ENCODE measurements around the gene UNC5C.

The UNC5C gene

GRCh38 chr4:95472534-95472933 lies 76.2 kb downstream of the UNC5C start:
- no peak for TF ChIP-seq CTCF (IDR thresholded peaks at IDR 0.05; ENCODE audit: borderline replicate concordance, insufficient read depth, low read depth, low read length)

GRCh38 chr4:95470622-95471021 lies 78.2 kb downstream of the UNC5C start:
- TF ChIP-seq CTCF (IDR thresholded peaks at IDR 0.05; ENCODE audit: borderline replicate concordance, insufficient read depth, low read depth, low read length) = no peak
- H3K4me3 ChIP-seq (ENCODE audit: low read depth, low read length) = no peak overlapping the region

More at GRCh38 chr4:95472534-95472933, 76.2 kb downstream of the UNC5C start:
- no peak overlapping the region for H3K4me3 ChIP-seq (ENCODE audit: low read depth, low read length)

GRCh38 chr4:95469617-95470016 lies 79.2 kb downstream of the UNC5C start:
- TF ChIP-seq CTCF (IDR thresholded peaks at IDR 0.05; ENCODE audit: borderline replicate concordance, insufficient read depth, low read depth, low read length) = no peak

GRCh38 chr4:95466791-95467190 lies 82.0 kb downstream of the UNC5C start:
- no peak for TF ChIP-seq CTCF (IDR thresholded peaks at IDR 0.05; ENCODE audit: borderline replicate concordance, insufficient read depth, low read depth, low read length)
- H3K4me3 ChIP-seq (ENCODE audit: low read depth, low read length) = no peak overlapping the region

More at GRCh38 chr4:95469617-95470016, 79.2 kb downstream of the UNC5C start:
- H3K4me3 ChIP-seq (ENCODE audit: low read depth, low read length) = no peak overlapping the region

GRCh38 chr4:95465010-95465409 lies 83.8 kb downstream of the UNC5C start:
- H3K4me3 ChIP-seq (ENCODE audit: low read depth, low read length) = no peak overlapping the region
- no peak for TF ChIP-seq CTCF (IDR thresholded peaks at IDR 0.05; ENCODE audit: borderline replicate concordance, insufficient read depth, low read depth, low read length)

GRCh38 chr4:95462921-95463320 lies 85.9 kb downstream of the UNC5C start:
- H3K4me3 ChIP-seq (ENCODE audit: low read depth, low read length) = no peak overlapping the region
- TF ChIP-seq CTCF (IDR thresholded peaks at IDR 0.05; ENCODE audit: borderline replicate concordance, insufficient read depth, low read depth, low read length) = no peak

GRCh38 chr4:95457353-95457752 lies 91.4 kb downstream of the UNC5C start:
- no peak overlapping the region for H3K4me3 ChIP-seq (ENCODE audit: low read depth, low read length)
- TF ChIP-seq CTCF (IDR thresholded peaks at IDR 0.05; ENCODE audit: borderline replicate concordance, insufficient read depth, low read depth, low read length) = no peak
